ENCODE data around the gene LCLAT1. TPM values are rescaled to one million over a fixed set of nuclear protein-coding genes. Genes with fewer than 3 reads are reported as not detected.

Gene LCLAT1
- total and polyA plus RNA-seq, 12 donors, result 8.0 to 56.4 (median 42.7) TPM

GRCh38 chr2:30427606-30428347 is 19.3 kb upstream of the LCLAT1 start:
- intact Hi-C loops (cut with DNase I), result no loop called here
- ATAC-seq (no peak), DNase-seq (no peak)
- TF ChIP-seq, protein P1, sequence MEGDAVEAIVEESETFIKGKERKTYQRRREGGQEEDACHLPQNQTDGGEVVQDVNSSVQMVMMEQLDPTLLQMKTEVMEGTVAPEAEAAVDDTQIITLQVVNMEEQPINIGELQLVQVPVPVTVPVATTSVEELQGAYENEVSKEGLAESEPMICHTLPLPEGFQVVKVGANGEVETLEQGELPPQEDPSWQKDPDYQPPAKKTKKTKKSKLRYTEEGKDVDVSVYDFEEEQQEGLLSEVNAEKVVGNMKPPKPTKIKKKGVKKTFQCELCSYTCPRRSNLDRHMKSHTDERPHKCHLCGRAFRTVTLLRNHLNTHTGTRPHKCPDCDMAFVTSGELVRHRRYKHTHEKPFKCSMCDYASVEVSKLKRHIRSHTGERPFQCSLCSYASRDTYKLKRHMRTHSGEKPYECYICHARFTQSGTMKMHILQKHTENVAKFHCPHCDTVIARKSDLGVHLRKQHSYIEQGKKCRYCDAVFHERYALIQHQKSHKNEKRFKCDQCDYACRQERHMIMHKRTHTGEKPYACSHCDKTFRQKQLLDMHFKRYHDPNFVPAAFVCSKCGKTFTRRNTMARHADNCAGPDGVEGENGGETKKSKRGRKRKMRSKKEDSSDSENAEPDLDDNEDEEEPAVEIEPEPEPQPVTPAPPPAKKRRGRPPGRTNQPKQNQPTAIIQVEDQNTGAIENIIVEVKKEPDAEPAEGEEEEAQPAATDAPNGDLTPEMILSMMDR (IDR thresholded peaks at IDR 0.05), result no peak
- H3K4me1 ChIP-seq, result peaks cover 0 to 7% (median 2%) of the 10 kb centered on the region in 9 donors
- 85% methylated on average over 8 of the region's 8 CpGs for WGBS, 2 donors
- no peak overlapping the region for H3K4me3 ChIP-seq
- no peaks in the 10 kb centered on the region for H3K9me3 ChIP-seq
- H3K27me3 ChIP-seq, result no peaks in the 10 kb centered on the region
- H3K36me3 ChIP-seq, result no peaks in the 10 kb centered on the region
- H3K27ac ChIP-seq, result no peak overlapping the region

- Histone ChIP-seq H3K27ac (no peak overlapping the region), H3K9me3 (no peaks in the 10 kb centered on the region), H3K4me3 (no peak overlapping the region), H3K36me3 (no peaks in the 10 kb centered on the region), H3K27me3 (no peaks in the 10 kb centered on the region), H3K4me1 (peaks cover 0 to 1% (median 0%) of the 10 kb centered on the region in 9 donors)
- DNase-seq, result no peak
- ATAC-seq, result no peak
- intact Hi-C loops (cut with DNase I), result no loop called here
- WGBS, 2 donors, result 77 to 90% methylated on average over 2 of the region's 2 CpGs
- TF ChIP-seq, protein P1 (IDR thresholded peaks at IDR 0.05), result no peak
These were observed 18.7 kb upstream of the LCLAT1 start for GRCh38 chr2:30428348-30428662.

DNA sequence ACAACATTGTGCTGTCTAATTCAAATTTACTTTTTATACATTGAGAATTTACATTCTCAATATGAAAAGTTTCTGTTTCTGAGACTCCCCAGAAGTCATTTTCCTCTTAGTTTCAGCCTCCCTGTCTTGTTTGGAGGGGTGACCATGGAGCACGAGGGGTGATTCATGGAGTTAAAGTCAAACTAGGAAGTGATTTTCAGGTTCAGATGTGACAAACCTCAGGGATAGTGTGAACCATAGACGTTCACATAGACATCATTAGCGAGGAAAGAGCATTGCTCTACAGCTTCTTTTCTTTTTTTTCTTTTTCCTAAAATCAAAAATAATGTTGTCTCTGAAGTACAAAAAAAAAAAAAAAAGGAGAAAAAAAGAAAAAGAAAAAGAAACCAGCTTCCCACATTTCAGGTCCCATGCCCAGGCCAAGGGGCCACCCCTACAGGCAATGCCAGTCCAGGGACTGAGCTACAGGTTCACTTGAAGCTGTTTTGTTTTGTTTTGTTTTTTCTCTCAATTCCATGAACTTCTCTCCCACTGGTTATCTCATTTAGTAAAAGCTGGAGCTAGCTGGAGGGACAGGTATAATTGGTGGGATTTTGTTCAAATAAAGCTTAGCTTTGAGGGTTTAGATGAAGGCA is 18.1 kb upstream of the LCLAT1 start:
- intact Hi-C loops (cut with DNase I), result no loop called here
- Histone ChIP-seq H3K9me3 (no peaks in the 10 kb centered on the region), H3K27me3 (no peaks in the 10 kb centered on the region), H3K4me3 (no peak overlapping the region), H3K4me1 (peaks cover 0 to 6% (median 3%) of the 10 kb centered on the region in 9 donors), H3K36me3 (no peaks in the 10 kb centered on the region), H3K27ac (no peak overlapping the region)
- WGBS, 2 donors, result 86 to 87% methylated on average over 3 of the region's 3 CpGs
- TF ChIP-seq, protein P1 (IDR thresholded peaks at IDR 0.05), result no peak
- no peak for ATAC-seq
- DNase-seq, result no peak

GRCh38 chr2:30433541-30434299 is 13.3 kb upstream of the LCLAT1 start:
- DNase-seq, result no peak
- H3K27ac ChIP-seq, result peak overlapping the region in 2 of 10 donors; percentile 16 to 18
- H3K4me1 ChIP-seq, result peaks cover 10 to 39% (median 27%) of the 10 kb centered on the region in 9 donors
- TF ChIP-seq, protein P1 (IDR thresholded peaks at IDR 0.05), result no peak
- no peaks in the 10 kb centered on the region for H3K9me3 ChIP-seq
- no peaks in the 10 kb centered on the region for H3K36me3 ChIP-seq
- intact Hi-C loops (cut with DNase I), result no loop called here
- H3K4me3 ChIP-seq, result no peak overlapping the region
- 72 to 73% methylated on average over 8 of the region's 8 CpGs for WGBS, 2 donors
- H3K27me3 ChIP-seq, result no peaks in the 10 kb centered on the region
- ATAC-seq, result no peak

All from heart right ventricle (tissue), 16 donors.